GM19467 (cell line): Measurements from ENCODE around the gene GOLGA6L6.
"Not testable (repeated sequence)": the region's sequence is repeated elsewhere in the genome, so short reads cannot be mapped to it uniquely, and the experiment has no call there.

Experiments used
- ATAC-seq: cut with Tn5 transposase; IDR thresholded peaks from one replicate; pipeline ENCODE4 v1.9.1; 2021; ENCODE audit warnings: mild to moderate bottlenecking, moderate library complexity; ENCODE audit not compliant: unreplicated experiment

Gene GOLGA6L6, protein sequence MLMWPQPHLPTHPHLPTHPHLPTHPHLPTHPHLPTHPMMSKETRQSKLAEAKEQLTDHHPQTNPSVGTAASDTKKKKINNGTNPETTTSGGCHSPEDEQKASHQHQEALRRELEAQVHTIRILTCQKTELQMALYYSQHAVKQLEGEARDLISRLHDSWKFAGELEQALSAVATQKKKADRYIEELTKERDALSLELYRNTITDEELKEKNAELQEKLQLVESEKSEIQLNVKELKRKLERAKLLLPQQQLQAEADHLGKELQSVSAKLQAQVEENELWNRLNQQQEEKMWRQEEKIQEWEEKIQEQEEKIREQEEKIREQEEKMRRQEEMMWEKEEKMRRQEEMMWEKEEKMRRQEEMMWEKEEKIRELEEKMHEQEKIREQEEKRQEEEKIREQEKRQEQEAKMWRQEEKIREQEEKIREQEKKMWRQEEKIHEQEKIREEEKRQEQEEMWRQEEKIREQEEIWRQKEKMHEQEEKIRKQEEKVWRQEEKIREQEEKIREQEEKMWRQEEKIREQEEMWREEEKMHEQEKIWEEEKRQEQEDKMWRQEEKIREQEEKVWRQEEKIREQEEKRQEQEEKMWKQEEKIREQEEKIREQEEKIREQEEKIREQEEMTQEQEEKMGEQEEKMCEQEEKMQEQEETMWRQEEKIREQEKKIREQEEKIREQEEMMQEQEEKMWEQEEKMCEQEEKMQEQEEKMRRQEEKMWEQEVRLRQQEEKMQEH

DNA sequence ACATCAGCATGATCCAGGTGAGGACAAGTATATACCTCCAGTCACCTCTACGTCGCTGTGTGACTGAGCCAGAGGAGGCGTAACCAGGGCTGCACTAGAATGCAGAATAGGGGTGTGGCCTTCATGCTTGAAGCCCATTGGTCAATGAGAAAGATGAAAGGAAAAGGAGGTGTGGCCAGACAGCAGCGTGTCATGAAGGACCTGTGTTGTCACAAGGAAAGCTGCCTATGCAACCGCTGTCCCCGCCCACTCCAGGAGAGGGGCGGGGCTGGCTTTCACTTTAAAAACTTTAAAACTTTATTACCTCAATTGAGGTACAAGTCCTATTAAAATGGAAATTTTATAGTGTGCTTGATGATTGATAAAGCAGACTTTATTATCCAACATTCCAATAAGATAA, at the start of gene GOLGA6L6:
Gene GOLGA6L6 (minus strand): TSS at position 101 of the 400 bp plus-strand sequence. CDS start 91 bp downstream, at position 10.
- not testable (repeated sequence) for ATAC-seq

DNA sequence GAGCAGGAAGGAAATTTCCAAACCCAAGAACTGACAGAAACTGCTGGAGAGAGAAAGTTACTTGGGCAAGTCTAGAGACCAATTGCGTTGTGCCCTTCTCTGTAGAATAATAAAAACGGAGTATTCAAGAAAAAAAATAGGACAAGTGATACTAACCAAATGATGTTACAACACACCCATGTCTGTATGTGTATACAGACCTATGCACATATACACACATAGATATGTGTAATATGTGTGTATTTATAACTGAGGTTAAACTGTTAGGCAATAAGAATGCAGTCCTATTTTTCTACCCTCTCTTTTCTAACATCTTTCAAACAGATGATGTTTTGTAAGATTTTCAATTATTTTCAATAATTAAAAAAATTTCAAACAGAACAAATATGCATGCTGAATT, 48.5 kb upstream of the GOLGA6L6 start:
- not testable (repeated sequence) for ATAC-seq

DNA sequence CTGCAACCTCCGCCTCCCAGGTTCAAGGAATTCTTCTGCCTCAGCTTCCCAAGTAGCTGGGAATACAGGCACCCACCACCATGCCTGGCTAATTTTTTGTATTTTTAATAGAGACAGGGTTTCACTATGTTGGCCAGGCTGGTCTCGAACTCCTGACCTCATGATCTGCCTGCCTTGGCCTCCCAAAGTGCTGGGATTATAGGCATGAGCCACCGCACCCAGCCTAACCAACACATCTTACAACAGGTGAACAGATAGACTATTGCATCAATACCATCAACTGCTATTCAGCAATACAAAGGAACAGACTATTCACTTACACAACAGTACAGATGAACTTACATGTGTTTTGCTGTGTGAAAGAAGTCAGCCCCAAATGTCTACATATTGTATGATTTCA, 45.2 kb upstream of the GOLGA6L6 start:
- not testable (repeated sequence) for ATAC-seq

DNA sequence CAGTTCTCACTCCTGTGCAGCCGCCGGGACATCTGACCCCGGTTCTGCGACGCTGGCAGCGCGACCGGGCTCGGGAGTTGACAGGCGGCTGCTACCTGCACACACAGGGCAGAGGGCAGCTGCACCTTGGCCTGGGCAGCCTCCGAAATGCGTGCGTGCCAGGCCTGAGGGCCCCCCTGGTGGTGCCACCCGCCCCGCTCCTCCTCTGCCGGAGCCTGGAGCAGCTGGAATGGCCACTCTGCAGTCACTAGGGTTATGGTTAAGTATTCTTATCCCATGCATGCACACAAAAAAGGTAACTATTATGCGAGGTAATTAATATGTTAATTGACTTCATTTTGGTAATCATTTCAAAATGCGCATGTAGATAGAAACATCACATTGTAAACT, 41.1 kb upstream of the GOLGA6L6 start:
- ATAC-seq, result not testable (repeated sequence)

DNA sequence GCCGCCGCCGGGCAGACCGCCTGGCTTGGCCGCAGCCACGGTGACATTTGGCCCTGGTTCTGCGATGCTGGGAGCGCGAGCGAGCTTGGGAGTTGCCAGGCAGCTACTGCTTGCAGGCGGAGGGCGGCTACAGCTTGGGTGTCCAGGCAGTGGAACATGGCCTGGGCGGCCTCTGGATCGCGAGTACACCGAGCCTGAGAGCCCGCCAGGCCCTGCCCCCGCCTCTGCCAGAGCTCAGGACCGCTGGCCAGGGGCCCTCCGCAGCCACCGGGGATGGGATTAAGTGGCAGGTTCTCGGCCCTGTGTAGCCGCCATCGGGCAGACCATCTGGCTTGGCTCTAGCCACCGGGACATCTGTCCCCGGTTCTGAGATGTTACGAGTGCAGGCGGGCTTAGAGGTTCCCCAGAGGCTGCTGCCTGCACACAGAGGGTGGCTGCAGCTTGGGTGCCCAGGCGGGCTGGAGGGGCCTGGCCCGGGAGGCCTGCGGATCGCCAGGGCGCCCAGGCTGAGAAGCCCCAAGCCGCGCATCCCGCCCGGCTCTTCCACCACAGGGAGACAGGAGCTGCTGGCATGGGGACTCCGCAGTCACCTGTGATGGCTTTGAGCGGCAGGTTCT, 40.6 kb upstream of the GOLGA6L6 start:
- not testable (repeated sequence) for ATAC-seq

DNA sequence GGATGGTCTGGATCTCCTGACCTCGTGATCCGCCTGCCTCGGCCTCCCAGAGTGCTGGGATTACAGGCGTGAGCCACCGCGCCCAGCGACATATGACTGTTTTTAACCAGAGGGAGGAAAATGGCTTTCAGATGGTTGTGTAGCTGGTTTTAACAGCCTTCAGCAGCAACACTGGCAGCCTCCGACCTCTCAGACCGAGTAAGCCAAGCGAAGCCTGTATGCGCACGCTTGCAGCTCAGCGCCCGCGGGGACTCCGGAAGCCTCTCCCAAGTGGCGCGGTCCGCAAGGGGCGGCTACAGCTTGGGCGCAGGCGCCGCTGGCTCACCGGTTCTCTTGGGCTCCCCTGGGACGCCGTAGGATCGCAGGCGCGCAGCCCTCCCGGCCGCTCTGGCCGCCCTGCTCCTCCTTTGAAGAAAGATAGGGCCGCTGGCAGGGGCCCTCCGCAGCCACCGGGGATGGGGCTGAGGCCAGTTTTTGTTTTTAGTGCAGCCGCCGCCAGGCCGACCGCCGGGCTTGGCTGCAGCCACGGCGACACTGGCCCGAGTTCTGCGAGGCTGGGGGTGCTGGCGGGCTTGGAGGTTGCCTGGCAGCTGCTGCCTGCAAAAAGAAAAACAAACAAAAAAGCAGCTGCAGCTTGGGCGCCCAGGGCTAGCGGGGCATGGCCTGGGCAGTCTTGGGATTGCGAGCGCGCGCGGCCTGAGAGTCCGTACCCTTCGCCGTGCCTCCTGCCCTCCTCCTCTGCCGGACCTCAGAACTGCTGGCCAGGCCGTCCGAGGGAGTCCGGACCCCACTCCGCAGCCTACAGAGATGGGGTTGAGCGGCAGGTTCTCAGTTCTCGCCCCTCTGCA, 39.9 kb upstream of the GOLGA6L6 start:
- not testable (repeated sequence) for ATAC-seq

DNA sequence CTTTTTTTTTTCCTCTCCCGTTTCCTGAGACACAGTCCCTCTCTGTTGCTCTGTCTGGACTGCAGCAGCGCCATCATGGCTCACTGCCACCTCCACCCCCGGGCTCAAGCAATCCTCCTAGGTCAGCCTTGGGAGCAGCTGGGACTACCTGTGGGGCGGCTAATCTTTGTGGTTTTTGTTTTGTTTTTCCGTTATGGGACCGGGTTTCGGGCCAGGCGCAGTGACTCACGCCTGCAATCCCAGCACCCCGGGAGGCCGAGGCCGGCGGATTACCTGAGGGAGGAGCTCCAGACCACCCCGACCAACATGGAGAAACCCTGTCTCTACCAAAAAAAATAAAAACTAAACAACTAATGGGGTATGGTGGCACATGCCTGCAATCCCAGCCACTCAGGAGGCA, 38.1 kb upstream of the GOLGA6L6 start:
- not testable (repeated sequence) for ATAC-seq

DNA sequence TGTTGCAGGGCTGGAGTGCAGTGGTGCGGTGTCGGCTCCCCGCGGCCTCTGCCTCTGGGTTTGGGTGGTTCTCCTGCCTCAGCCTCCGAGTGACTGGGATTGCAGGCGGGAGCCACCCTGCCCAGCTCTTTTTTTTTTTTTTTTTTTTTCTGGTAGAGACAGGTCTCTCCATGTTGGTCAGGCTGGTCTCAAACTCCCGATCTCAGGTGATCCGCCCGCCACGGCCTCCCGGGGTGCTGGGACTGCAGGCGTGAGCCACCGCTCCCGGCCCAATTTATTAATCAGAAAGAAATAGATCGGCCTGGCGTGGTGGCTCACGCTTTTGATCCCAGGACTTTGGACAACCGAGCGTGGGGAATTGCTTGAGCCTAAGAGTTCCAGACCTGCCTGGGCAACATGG, 9.7 kb upstream of the GOLGA6L6 start:
- not testable (repeated sequence) for ATAC-seq

DNA sequence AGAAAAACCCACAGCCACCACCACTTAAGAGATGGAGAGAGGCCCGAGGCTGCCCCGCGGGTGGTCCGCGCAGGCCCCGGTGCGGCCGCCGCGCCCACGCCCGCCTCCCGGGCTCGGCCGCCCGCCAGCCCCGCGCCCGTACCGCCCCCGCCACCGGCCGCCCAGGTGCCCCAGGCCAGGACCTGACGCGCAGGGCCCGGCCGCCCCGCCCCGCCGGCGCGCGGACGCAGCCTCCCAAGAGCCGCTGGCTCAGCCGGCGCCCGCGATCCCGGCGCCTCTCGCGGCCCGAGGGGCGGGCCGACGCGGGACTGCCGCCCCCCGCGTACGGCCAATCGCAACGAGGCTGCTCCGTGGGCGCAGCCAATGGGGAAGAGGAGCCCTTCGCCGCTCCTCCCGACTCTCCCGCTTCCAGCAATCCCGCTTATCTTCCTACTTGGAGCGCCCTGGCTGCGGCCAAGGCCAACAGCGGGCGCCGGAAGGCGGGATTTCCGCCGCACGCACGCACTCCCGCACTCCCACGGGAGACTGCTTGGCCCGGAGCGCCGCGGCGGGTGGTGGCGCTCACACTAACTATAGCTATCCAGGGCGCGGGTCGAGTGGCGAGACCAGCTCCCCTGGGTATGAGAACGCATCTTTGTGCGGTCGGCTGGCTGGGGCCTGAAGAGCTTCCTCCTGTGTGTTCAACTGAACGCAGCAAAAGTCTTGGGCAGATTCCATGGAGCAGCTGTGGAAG, 35.5 kb downstream of the GOLGA6L6 start:
- ATAC-seq, result not testable (repeated sequence)

DNA sequence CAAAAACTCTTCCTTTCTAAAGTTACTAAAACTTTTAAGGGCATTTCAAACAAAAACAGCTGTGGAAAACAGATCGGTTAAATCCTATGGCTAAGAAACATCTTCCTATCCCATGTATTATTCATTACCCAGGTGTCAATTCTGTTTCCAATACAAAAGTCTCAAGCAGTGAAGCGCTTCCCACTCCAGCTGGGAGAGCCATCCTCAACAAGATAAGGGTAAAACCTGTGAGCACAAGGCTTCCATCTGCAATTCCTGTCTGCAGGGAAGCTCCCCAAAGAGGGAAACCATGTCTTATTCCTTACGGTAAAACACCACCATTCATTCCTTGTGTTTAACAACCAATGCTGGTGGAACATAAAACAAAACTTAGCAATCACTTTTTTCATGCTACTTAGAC, 38.8 kb downstream of the GOLGA6L6 start:
- ATAC-seq, result not testable (repeated sequence)

DNA sequence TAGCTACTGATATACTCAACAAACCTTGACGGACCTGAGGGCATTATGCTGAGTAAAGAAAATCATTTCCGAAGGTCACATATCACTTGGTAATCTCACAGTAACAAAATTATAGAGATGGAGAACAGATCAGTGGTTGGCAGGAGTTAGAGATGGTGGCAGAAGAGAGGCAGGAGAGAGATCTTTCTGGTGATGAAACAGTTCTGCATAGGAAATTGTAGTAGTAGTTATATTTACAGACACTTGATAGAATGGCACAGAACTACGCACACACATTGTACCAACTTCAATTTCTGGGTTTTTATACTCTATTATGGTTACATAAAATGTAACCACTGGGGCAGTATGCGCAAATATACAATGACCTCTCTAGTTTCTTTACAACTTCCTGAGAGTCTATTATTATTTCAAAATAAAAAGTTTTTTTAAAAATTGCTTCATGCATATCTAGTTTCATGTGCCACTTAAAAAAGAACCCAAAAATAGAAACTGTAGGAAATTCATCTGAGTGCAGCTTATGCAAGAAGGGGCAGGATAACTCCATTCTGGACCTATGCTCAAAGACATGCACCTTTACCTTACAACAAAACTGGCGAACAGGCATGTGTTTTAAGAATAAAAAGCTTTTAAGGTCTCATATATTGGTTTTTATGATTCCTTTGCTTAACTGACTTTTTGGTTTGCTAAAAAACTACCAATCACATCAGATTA, 39.9 kb downstream of the GOLGA6L6 start:
- not testable (repeated sequence) for ATAC-seq

DNA sequence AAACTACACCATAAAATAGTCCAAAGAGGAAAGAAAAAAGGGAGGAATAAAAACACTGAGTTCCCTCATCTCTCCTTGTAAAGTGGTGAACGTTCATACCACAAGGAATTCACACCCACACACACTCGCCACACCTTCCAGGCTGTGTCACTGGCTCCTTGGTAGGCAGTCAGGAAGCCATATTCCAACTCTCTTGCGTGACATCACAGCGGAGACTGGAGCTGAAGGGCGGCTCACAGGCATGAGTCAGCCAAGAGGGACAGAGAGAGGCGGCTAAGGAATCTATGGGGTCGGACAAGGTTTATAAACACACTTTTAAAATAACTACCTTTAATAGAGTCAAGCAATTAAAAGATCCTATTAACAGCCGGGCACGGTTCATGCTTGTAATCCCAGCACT, 43.8 kb downstream of the GOLGA6L6 start:
- not testable (repeated sequence) for ATAC-seq

DNA sequence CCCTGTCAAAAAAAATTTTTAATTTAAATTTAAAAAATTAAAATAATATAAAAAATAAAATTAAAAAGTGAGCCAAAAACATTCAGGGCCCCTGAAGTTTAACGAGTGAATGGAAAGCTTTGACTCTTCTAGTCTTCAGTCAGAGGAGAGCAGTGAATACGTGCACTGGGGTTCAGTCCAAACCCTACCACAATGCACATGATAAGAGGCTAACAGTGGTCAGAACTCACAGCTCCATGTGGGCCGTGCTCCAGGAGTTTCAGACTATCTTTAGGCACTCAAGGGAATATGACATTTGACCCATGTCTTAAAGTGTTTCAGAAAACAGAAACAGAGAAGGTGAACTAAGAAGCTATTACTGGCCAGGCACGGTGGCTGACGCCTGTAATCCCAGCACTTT, 48.6 kb downstream of the GOLGA6L6 start:
- not testable (repeated sequence) for ATAC-seq

DNA sequence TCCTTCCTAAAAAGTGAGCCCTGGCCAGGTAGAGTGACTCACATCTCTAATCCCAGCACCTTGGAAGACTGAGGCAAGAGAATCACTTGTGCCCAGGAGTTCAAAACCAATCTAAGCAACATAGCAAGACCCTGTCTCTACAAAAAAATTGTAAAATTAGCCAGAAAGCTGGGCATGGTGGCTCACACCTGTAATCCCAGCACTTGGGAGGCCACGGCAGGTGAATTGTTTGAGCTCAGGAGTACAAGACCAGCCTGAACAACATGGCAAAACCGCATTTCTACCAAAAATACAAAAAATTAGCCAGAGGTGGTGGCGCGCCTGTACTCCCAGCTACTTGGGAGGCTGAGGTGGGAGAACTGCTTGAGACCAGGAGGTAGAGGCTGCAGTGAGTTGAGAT, 49.0 kb downstream of the GOLGA6L6 start:
- not testable (repeated sequence) for ATAC-seq

DNA sequence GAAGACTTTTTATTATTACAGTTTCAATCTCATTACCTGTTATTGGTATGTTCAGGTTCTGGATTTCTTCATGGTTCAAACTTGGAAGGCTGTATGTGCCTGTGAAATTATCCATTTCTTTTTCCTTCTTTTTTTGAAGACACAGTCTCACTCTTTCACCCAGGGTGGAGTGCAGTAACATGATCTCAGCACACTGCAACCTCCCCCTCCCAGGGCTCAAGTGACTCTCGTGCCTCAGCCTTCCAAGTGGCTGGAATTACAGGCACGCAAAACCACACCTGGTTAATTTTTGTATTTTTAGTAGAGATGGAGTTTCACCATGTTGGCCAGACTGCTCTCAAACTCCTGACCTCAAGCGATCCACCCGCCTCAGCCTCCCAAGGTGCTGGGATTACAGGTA, 52.3 kb downstream of the GOLGA6L6 start:
- ATAC-seq, result not testable (repeated sequence)
